DND-41 (cell line): ENCODE data around the gene STXBP6.

Experiments used
- ATAC-seq: fragments of 200-7000 bp; cut with Tn5 transposase; 3 replicates; pipeline ENCODE4 v1.9.1; 2021; ENCODE audit warnings: low read depth; ENCODE audit not compliant: insufficient read depth
- DNase-seq: peaks from one replicate; pipeline ENCODE4 v3.0.0-alpha.2; 2020
- H2AFZ ChIP-seq: 2 replicates; pipeline ENCODE4 v1.6.0; 2012; ENCODE audit warnings: low read depth, low read length
- H3K27ac ChIP-seq: 2 replicates; pipeline ENCODE4 v1.5.1; 2012; ENCODE audit warnings: low read length, inconsistent platforms
- H3K27me3 ChIP-seq: fragments of 200-600 bp; sonication (generic); 2 replicates; pipeline ENCODE4 v1.6.0; 2012; ENCODE audit warnings: low read length, mild to moderate bottlenecking, inconsistent platforms; ENCODE audit not compliant: insufficient read depth, poor library complexity
- H3K36me3 ChIP-seq: 2 replicates; pipeline ENCODE4 v1.5.1; 2012; ENCODE audit warnings: low read length, inconsistent platforms; ENCODE audit not compliant: insufficient read depth
- H3K4me1 ChIP-seq: 2 replicates; pipeline ENCODE4 v1.5.1; 2012; ENCODE audit warnings: mild to moderate bottlenecking, low read length; ENCODE audit not compliant: insufficient read depth
- H3K4me2 ChIP-seq: 2 replicates; pipeline ENCODE4 v1.6.0; 2012; ENCODE audit warnings: mild to moderate bottlenecking, moderate library complexity, low read length, inconsistent platforms; ENCODE audit not compliant: insufficient read depth
- H3K4me3 ChIP-seq, 2 experiments: fragments of 200-600 bp in 1 of 2; shearing (Covaris generic) in 1 of 2; 2 replicates each; pipeline ENCODE4 v1.5.1; 2012 to 2016; ENCODE audit warnings: inconsistent platforms in 2 of 2, low read length in 2 of 2, mild to moderate bottlenecking in 2 of 2, low read depth in 1 of 2, moderate library complexity in 1 of 2
- H3K79me2 ChIP-seq: 2 replicates; pipeline ENCODE4 v1.6.0; 2012; ENCODE audit warnings: low read length, inconsistent platforms; ENCODE audit not compliant: insufficient read depth
- H3K9ac ChIP-seq: 2 replicates; pipeline ENCODE4 v1.6.0; 2012; ENCODE audit warnings: low read depth, mild to moderate bottlenecking, inconsistent platforms, low read length, moderate library complexity
- H3K9me3 ChIP-seq: 2 replicates; pipeline ENCODE4 v1.5.1; 2012; ENCODE audit warnings: low read length, moderate library complexity, mild to moderate bottlenecking, inconsistent platforms; ENCODE audit not compliant: insufficient read depth, severe bottlenecking
- H4K20me1 ChIP-seq: 2 replicates; pipeline ENCODE4 v1.6.0; 2012; ENCODE audit warnings: low read length; ENCODE audit not compliant: insufficient read depth
- EZH2 ChIP-seq: IDR thresholded peaks from 3 replicates; pipeline ENCODE4 v1.6.1; 2012; ENCODE audit warnings: borderline replicate concordance, low read depth, mild to moderate bottlenecking, moderate library complexity, low read length, inconsistent platforms; ENCODE audit not compliant: severe bottlenecking
- TF ChIP-seq, protein P1 (sequence below): IDR thresholded peaks from 2 replicates; pipeline ENCODE4 v1.5.1; 2012; ENCODE audit warnings: borderline replicate concordance, low read length, moderate library complexity, mild to moderate bottlenecking; ENCODE audit not compliant: poor library complexity, severe bottlenecking; ENCODE audit errors: extremely low read depth

Gene STXBP6

DNA sequence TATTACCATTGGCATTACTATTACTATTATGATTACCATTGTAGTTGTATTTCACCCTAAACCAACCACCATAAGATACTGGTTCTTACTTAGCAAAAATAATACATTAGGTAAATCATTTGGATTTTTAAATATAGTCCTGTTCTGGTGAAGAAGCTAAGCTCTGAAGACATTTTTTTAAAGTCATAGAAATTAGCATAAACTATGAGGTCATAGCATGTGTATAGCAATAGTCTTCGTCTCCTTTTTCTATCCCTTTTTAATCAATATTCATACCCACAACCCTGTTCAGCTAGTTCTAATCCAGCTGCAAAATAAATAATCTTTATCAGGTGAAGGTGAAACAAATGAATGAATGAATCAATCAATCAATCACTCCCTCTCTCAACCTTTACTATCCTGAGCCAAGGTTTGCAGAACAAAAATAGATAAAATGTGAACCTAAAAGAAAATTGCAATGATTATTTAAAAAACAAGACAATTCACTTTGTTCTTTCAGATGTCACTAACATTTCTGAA lies 134.5 kb downstream of the STXBP6 start:
- H3K4me1 ChIP-seq, result no peaks in the 10 kb centered on the region
- no peaks in the 10 kb centered on the region for H4K20me1 ChIP-seq
- H3K4me3 ChIP-seq, result no peak overlapping the region
- no peaks in the 10 kb centered on the region for H3K36me3 ChIP-seq
- no peaks in the 10 kb centered on the region for H3K79me2 ChIP-seq
- ATAC-seq (no peak), DNase-seq (no peak)
- peaks cover 7% of the 10 kb centered on the region for H3K27me3 ChIP-seq
- H3K27ac ChIP-seq, result no peak overlapping the region
- H2AFZ ChIP-seq, result no peak overlapping the region
- no peak overlapping the region for H3K4me2 ChIP-seq
- TF ChIP-seq EZH2, result no peak
- TF ChIP-seq, protein P1, sequence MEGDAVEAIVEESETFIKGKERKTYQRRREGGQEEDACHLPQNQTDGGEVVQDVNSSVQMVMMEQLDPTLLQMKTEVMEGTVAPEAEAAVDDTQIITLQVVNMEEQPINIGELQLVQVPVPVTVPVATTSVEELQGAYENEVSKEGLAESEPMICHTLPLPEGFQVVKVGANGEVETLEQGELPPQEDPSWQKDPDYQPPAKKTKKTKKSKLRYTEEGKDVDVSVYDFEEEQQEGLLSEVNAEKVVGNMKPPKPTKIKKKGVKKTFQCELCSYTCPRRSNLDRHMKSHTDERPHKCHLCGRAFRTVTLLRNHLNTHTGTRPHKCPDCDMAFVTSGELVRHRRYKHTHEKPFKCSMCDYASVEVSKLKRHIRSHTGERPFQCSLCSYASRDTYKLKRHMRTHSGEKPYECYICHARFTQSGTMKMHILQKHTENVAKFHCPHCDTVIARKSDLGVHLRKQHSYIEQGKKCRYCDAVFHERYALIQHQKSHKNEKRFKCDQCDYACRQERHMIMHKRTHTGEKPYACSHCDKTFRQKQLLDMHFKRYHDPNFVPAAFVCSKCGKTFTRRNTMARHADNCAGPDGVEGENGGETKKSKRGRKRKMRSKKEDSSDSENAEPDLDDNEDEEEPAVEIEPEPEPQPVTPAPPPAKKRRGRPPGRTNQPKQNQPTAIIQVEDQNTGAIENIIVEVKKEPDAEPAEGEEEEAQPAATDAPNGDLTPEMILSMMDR, result no peak
- no peaks in the 10 kb centered on the region for H3K9me3 ChIP-seq
- no peak overlapping the region for H3K9ac ChIP-seq

DNA sequence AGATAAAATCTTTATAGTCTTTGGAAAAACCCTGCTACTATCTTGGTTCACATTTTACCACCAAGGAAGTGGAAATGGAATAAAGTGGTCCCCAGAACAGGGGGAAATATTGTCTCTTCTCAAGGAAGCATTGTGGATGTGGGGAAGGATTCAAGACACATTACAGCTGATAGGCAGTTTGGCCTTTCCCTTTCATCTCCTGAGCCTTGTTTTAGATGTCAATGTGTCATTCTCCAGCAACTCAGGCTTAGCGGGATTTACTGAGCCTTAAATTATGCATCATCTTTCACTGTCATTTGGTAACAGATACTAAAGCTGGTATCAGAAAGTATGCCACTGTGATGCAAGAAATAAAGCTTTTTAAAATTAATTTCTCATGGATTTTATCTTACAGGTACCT lies 136.2 kb downstream of the STXBP6 start:
- no peaks in the 10 kb centered on the region for H3K79me2 ChIP-seq
- no peaks in the 10 kb centered on the region for H3K9me3 ChIP-seq
- no peak overlapping the region for H3K4me2 ChIP-seq
- H3K27me3 ChIP-seq, result peaks cover 3% of the 10 kb centered on the region
- no peak overlapping the region for H3K4me3 ChIP-seq
- H3K36me3 ChIP-seq, result no peaks in the 10 kb centered on the region
- no peak for TF ChIP-seq EZH2
- TF ChIP-seq, protein P1, result no peak
- no peaks in the 10 kb centered on the region for H4K20me1 ChIP-seq
- ATAC-seq (no peak), DNase-seq (no peak)
- H3K9ac ChIP-seq, result no peak overlapping the region
- H3K4me1 ChIP-seq, result no peaks in the 10 kb centered on the region
- H3K27ac ChIP-seq, result no peak overlapping the region
- H2AFZ ChIP-seq, result no peak overlapping the region

DNA sequence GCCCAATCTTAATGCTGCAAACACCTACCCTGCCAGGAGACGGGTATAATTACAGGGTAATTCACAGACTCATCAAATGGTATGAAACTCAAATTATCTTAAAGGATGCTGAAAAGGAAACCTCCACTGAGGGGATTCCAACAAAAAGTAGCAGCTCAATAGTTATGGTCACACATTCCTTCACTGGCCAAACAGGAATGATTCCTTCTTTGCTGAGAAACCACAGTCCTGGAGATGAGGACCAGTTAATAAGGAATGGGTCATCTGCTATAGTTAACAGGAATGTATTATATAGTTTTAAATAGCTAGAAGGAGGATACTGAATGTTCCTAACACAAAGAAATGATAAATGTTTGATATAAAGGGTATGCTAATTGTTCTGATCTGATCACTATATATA lies 136.9 kb downstream of the STXBP6 start:
- H4K20me1 ChIP-seq, result no peaks in the 10 kb centered on the region
- no peak overlapping the region for H3K4me2 ChIP-seq
- no peak overlapping the region for H3K4me3 ChIP-seq
- no peak overlapping the region for H2AFZ ChIP-seq
- H3K27me3 ChIP-seq, result peaks cover 4% of the 10 kb centered on the region
- no peak for ATAC-seq
- no peak overlapping the region for H3K9ac ChIP-seq
- DNase-seq, result no peak
- H3K79me2 ChIP-seq, result no peaks in the 10 kb centered on the region
- H3K9me3 ChIP-seq, result no peaks in the 10 kb centered on the region
- no peaks in the 10 kb centered on the region for H3K4me1 ChIP-seq
- no peaks in the 10 kb centered on the region for H3K36me3 ChIP-seq
- no peak overlapping the region for H3K27ac ChIP-seq
- TF ChIP-seq, protein P1, result no peak
- TF ChIP-seq EZH2, result no peak
